Psoas muscle (tissue), 8 donors: Measurements from ENCODE around the gene TMED3. TPM values are rescaled to one million over a fixed set of nuclear protein-coding genes. Genes with fewer than 3 reads are reported as not detected.

Experiments
- ATAC-seq, 4 donors: fragments of 200-7000 bp; cut with Tn5 transposase; one replicate each; pipeline ENCODE4 v1.9.1; 2020; ENCODE audit warnings: moderate library complexity in 3 of 4, mild to moderate bottlenecking in 2 of 4
- DNase-seq, 2 donors: peaks; one replicate each; pipeline ENCODE4 v3.0.0-alpha.2; 2020
- H3K27ac ChIP-seq: fragments of 200-600 bp; one replicate; pipeline ENCODE4 v1.8.0; 2022
- H3K27me3 ChIP-seq, 3 donors: fragments of 200-600 bp in 1 of 3; one replicate each; pipeline versions ENCODE4 v1.6.1 to v1.8.0; 2013 to 2022; ENCODE audit warnings: low read length in 2 of 3, mild to moderate bottlenecking in 2 of 3, moderate library complexity in 1 of 3; ENCODE audit not compliant: insufficient read depth in 3 of 3
- H3K36me3 ChIP-seq, 2 donors: fragments of 200-600 bp in 1 of 2; one replicate each; pipeline versions ENCODE4 v1.6.1 to v1.8.0; 2013 to 2022; ENCODE audit warnings: low read depth in 1 of 2, mild to moderate bottlenecking in 1 of 2, moderate library complexity in 1 of 2; ENCODE audit not compliant: insufficient read depth in 1 of 2
- H3K4me1 ChIP-seq: fragments of 200-600 bp; one replicate; pipeline ENCODE4 v1.8.0; 2022
- H3K4me3 ChIP-seq: fragments of 200-600 bp; one replicate; pipeline ENCODE4 v1.8.0; 2022; ENCODE audit warnings: mild to moderate bottlenecking
- H3K9me3 ChIP-seq: fragments of 200-600 bp; one replicate; pipeline ENCODE4 v1.8.0; 2022
- CTCF ChIP-seq: fragments of 200-600 bp; IDR thresholded peaks from one replicate; pipeline ENCODE4 v1.8.0; 2022; ENCODE audit warnings: antibody characterized with exemption
- WGBS, 3 donors: extraction: QIAGEN DNeasy Blood & Tissue Kit; methylation state at CpG; one replicate each; pipeline versions ENCODE4 v1.1.6 to v1.1.7; 2013; 5-methylcytosine and 5-hydroxymethylcytosine counted together
- intact Hi-C, 2 donors: fragments of 100-400 bp; cut with DNase I; formaldehyde crosslinking; loops; one replicate each; pipeline versions ENCODE4 v1.11.0 to v1.14.2; 2022
- polyA plus RNA-seq, 3 donors: library from polyadenylated mRNA; stranded (reverse); fragments of 200-250 nt; gene quantifications; one replicate each; pipeline ENCODE4 v1.2.3, GENCODE V29; 2013
- total RNA-seq, 4 donors: library from RNA; stranded (reverse); fragmentation: NEBNext Ultra II Directional in 2 of 4; extraction: Animal tissue kit (Norgen Biotek cat#: 25700) in 2 of 4; gene quantifications; one replicate each; pipeline versions ENCODE4 v1.2.1 to v1.2.4, GENCODE V29; 2021 to 2023
- donor health status: healthy with polysubstance abuse.
- donor health status: DM: no; HTN: no; CAD: no; lungs with moderate emphysema.
- donor health status: Bipolar disorder and iron deficiency.
- donor health status: healthy.
- donor health status: DM: yes; HTN: yes; CAD: no.
- donor health status: DM: no; HTN: no; CAD: no.
- donor health status: DM: no; HTN: no; CAD: no.
- donor health status: DM: yes; HTN: yes; CAD: no.

Gene TMED3
- total and polyA plus RNA-seq, 7 donors, result 1.3 to 4.8 (median 2.9) TPM

GRCh38 chr15:79352206-79352605, 41.3 kb downstream of the TMED3 start:
- H3K9me3 ChIP-seq, result no peaks in the 10 kb centered on the region
- no peak for ATAC-seq
- no peak for DNase-seq
- 64 to 85% (median 65%) methylated on average over 1 of the region's 1 CpG for WGBS, 3 donors
- H3K27ac ChIP-seq, result no peak overlapping the region
- no peaks in the 10 kb centered on the region for H3K4me1 ChIP-seq
- H3K27me3 ChIP-seq, result no peaks in the 10 kb centered on the region
- TF ChIP-seq CTCF, result no peak
- no peak overlapping the region for H3K4me3 ChIP-seq
- no peaks in the 10 kb centered on the region for H3K36me3 ChIP-seq
- intact Hi-C loops, result no loop called here

- no peak overlapping the region for H3K27ac ChIP-seq
- DNase-seq, result no peak
Observed at GRCh38 chr15:79357566-79357965, 46.7 kb downstream of the TMED3 start.

GRCh38 chr15:79358069-79358468, 47.2 kb downstream of the TMED3 start:
- Histone ChIP-seq H3K27ac (no peak overlapping the region), H3K9me3 (no peaks in the 10 kb centered on the region), H3K4me1 (no peaks in the 10 kb centered on the region), H3K36me3 (no peaks in the 10 kb centered on the region), H3K4me3 (no peak overlapping the region), H3K27me3 (no peaks in the 10 kb centered on the region)
- TF ChIP-seq CTCF, result no peak
- ATAC-seq, result no peak
- intact Hi-C loops, result no loop called here
- DNase-seq, result no peak
- 54 to 70% (median 60%) methylated on average over 3 of the region's 3 CpGs for WGBS, 3 donors

More at GRCh38 chr15:79357566-79357965, 46.7 kb downstream of the TMED3 start:
- Histone ChIP-seq H3K36me3 (no peaks in the 10 kb centered on the region), H3K4me1 (no peaks in the 10 kb centered on the region), H3K27me3 (no peaks in the 10 kb centered on the region), H3K4me3 (no peak overlapping the region), H3K9me3 (no peaks in the 10 kb centered on the region)
- no peak for TF ChIP-seq CTCF
- 91 to 94% (median 93%) methylated on average over 3 of the region's 3 CpGs for WGBS, 3 donors
- intact Hi-C loops, result no loop called here
- no peak for ATAC-seq

- TF ChIP-seq CTCF, result no peak
- H3K27me3 ChIP-seq, result no peaks in the 10 kb centered on the region
- H3K9me3 ChIP-seq, result no peaks in the 10 kb centered on the region
- whole genome bisulfite sequencing, 3 donors, result 80 to 88% (median 81%) methylated on average over 9 of the region's 9 CpGs
- intact Hi-C loops, result no loop called here
- DNase-seq, result no peak
- no peaks in the 10 kb centered on the region for H3K4me1 ChIP-seq
- ATAC-seq, result no peak
- H3K27ac ChIP-seq, result no peak overlapping the region
- no peaks in the 10 kb centered on the region for H3K36me3 ChIP-seq
- H3K4me3 ChIP-seq, result no peak overlapping the region
Observed at GRCh38 chr15:79364571-79365240, 53.8 kb downstream of the TMED3 start.

GRCh38 chr15:79365765-79366164, 54.9 kb downstream of the TMED3 start:
- Histone ChIP-seq H3K9me3 (no peaks in the 10 kb centered on the region), H3K27ac (no peak overlapping the region), H3K36me3 (no peaks in the 10 kb centered on the region), H3K4me1 (no peaks in the 10 kb centered on the region), H3K27me3 (no peaks in the 10 kb centered on the region), H3K4me3 (no peak overlapping the region)
- no peak for TF ChIP-seq CTCF
- intact Hi-C loops, result no loop called here
- no peak for DNase-seq
- ATAC-seq, result no peak
- 66 to 70% (median 70%) methylated on average over 3 of the region's 3 CpGs for WGBS, 3 donors
